Ishikawa (cell line): ENCODE data around the gene PRODH2.

Experiments
- FOXM1 ChIP-seq: IDR thresholded peaks from 2 replicates; pipeline ENCODE4 v1.6.1; 2012; ENCODE audit warnings: low read depth, borderline replicate concordance
- TCF12 ChIP-seq: IDR thresholded peaks from 2 replicates; pipeline ENCODE4 v1.6.1; 2012; ENCODE audit warnings: low read depth
- TEAD4 ChIP-seq: IDR thresholded peaks from 2 replicates; pipeline ENCODE4 v1.6.1; 2012

GRCh38 chr19:35787227-35787799 lies 25.3 kb downstream of the PRODH2 start:
- TF ChIP-seq TCF12 (no peak), TEAD4 (no peak), FOXM1 (no peak)
